GM19467 (cell line): ENCODE measurements around the gene ATP7A.
"Not testable (repeated sequence)": the region's sequence is repeated elsewhere in the genome, so short reads cannot be mapped to it uniquely, and the experiment has no call there.

Experiments
- ATAC-seq: cut with Tn5 transposase; IDR thresholded peaks from one replicate; pipeline ENCODE4 v1.9.1; 2021; ENCODE audit warnings: mild to moderate bottlenecking, moderate library complexity; ENCODE audit not compliant: unreplicated experiment

Gene ATP7A

DNA sequence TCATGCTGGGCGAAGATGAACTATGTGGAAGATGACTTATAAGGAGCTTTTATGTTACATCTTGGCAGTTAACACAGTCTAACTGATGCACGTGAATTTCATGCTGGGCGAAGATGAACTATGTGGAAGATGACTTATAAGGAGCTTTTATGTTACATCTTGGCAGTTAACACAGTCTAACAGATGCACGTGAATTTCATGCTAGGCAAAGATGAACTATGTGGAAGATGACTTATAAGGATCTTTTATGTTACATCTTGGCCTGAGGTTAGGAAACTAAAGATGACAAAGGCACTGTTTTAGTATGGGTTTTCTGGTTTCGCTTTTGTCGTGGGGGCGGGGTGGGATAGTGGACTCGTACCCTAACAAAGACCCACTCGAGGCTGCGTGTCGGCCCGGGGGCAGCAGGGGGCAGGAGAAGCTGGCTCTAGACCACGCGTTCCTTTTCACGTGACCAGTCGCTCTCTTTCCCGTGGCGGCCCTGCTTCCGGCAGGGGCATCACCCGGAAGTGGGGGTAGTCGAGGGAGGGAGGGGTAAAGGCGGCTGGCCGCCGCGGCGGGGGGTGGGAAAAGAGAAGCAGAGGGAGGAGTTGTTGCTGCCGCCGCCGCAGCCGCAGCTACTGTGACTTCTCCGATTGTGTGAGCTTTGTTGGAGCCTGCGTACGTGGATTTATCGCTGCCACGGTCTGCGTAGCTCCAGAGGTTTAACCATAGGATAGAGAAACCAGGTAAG is at the start of gene ATP7A:
ATP7A (plus strand) TSS at position 586 of the 733 bp plus-strand sequence. CDS start 60,949 bp downstream, outside the sequence.
- peak; percentile 93 for ATAC-seq

DNA sequence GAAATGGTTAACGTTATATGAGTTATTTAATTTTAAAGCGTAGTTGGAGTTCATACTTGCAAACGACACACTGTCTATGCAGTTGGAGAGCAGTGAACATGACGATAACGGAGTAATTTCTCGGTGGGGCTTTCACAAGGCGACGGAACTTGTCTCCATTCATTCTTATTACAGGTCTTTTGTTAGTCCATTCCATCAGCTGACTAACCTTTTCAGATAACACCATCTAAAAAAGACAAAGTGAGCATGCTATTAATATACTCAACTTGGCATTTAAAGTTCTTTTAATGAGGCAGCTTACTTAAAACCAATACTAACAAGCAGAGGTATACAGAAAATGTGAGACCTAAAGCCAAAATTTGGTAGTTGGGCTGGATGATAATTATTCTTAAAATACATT is 35.1 kb upstream of the ATP7A start:
- ATAC-seq = no peak

DNA sequence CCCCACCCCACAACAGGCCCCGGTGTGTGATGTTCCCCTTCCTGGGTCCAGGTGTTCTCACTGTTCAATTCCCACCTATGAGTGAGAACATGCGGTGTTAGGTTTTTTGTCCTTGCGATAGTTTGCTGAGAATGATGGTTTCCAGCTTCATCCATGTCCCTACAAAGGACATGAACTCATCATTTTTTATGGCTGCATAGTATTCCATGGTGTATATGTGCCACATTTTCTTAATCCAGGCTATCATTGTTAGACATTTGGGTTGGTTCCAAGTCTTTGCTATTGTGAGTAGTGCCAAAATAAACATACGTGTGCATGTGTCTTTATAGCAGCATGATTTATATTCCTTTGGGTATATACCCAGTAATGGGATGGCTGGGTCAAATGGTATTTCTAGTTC is 29.1 kb upstream of the ATP7A start:
- not testable (repeated sequence) for ATAC-seq

DNA sequence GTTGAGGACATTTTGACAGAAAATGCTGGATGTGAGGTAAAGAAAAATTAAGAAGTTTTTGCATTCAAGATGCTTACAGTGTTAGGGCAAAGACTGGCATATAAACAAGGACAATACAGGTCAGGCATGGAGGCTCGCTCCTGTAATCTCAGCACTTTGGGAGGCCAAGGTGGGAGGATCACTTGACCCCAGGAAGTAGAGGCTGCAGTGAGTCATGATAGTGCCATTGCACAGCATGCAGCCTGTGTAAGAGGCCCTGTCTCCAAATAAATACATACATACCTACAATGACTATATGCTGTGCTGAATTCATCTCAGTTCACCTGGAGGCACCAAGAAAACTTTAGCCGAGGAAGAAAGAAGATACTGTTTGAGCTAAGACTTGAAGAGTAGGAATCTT is 17.6 kb upstream of the ATP7A start:
- ATAC-seq = no peak

GRCh38 chrX:77893713-77894112 is 16.8 kb upstream of the ATP7A start:
- no peak for ATAC-seq

- ATAC-seq = peak; percentile 94
Observed at GRCh38 chrX:77894921-77895886, 15.3 kb upstream of the ATP7A start, which contains the start of gene MAGT1. TSS of gene MAGT1 (minus strand) at chrX:77895435. CDS start at chrX:77895410, 25 bp downstream.

- peak; percentile 54 for ATAC-seq
Observed at GRCh38 chrX:77899081-77899828, 11.2 kb upstream of the ATP7A start, which contains the start of gene COX7B. TSS of gene COX7B (plus strand) at chrX:77899468. CDS start at chrX:77899554, 86 bp downstream.

- ATAC-seq = no peak
Observed at GRCh38 chrX:77900688-77901087, 9.8 kb upstream of the ATP7A start.

- no peak for ATAC-seq
Observed at GRCh38 chrX:77901506-77901905, 9.0 kb upstream of the ATP7A start.

DNA sequence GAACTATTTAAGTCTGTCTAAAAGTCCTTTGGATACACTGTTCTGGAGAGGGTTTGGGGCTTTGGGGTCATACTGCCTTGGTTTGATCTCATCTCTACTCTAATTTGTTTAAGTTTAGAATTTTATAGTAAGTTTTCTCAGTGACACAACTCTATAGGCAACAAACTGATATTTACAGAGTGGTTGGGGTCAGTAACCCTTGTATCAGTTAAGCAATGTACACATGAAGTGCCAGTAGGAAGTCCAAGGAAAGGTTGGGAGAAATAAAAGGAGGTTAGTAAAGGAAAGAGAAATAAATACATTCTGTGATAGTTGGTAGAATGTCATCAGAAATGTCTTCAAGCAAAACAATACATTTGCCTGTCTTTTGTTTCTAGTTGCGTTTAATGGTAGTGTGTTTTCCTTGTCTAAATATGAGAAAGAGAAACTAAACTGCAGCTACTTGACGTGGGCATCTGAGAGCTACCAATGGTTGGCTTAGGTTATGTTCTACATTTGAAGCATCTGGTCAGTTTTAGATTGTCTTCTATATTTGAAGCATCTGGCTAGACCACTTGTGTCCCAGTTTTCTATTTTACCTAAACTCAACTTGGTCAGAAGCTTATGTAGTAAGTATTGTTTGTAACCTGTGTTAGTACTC is 6.9 kb downstream of the ATP7A start:
- no peak for ATAC-seq

DNA sequence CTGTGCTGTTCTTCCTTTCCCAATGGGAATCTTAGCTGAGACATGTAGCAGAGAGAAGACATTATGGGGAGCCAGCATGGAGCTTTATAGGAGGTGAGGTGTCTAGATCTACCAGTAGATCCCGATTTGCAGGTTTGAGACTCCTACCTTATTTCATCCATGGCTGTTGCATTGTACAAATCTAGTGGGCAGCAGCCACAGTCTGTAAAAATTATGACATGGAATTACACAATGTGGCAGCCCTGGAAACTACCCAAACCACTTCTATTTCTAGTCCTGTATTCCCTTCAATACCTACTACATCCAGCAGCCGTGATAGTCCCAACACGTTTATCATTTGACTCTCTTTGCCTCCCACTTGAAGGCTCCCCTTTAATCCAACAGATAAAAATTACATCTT is 8.1 kb downstream of the ATP7A start:
- ATAC-seq = no peak

GRCh38 chrX:77919370-77919769 is 8.9 kb downstream of the ATP7A start:
- ATAC-seq = not testable (repeated sequence)

GRCh38 chrX:77922787-77923186 is 12.3 kb downstream of the ATP7A start:
- ATAC-seq = no peak

GRCh38 chrX:77924320-77924859 is 13.9 kb downstream of the ATP7A start:
- no peak for ATAC-seq

DNA sequence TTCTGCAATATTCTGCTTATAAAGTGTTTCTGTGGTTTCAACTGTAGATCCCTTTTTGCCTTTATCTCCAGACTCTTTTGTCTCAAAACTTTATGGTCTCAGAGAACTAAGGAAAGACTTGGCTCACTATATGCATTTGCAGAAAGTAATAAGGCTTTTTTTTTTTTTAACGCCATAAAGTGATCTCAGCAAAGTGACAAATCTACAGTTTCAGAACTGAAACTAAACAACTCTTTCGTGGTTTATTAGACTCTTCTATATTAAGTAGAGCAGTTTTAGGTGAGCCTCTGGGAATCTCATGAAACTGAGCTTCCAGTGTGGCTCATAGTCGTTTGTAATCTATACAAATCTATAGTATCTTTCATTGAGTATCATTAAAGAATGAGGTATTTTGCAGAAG is 15.3 kb downstream of the ATP7A start:
- no peak for ATAC-seq

GRCh38 chrX:77930581-77930980 is 20.1 kb downstream of the ATP7A start:
- ATAC-seq = no peak

- ATAC-seq = no peak
Observed at GRCh38 chrX:77935886-77936285, 25.4 kb downstream of the ATP7A start.

DNA sequence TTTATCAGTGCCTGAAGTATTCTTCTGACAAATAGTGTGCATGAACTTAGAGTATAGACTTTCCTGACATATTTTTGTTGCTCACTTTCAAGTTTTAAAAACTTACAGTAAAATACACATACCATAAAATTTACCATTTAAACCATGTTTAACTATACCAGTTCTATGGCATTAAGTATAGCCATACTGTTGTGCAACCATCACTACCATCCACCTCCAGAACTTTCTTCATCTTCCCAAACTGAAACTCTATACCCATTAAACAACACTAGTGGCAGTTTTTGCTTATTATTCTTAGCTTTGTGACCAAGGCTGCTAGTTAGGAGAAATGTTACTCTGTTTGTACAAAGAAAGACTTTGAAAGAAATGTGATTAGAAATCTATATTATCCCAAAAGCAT is 25.8 kb downstream of the ATP7A start:
- no peak for ATAC-seq

- no peak for ATAC-seq
Observed at GRCh38 chrX:77937291-77937690, 26.8 kb downstream of the ATP7A start.

GRCh38 chrX:77938083-77938680 is 27.7 kb downstream of the ATP7A start:
- no peak for ATAC-seq
